Suprapubic skin (tissue), 4 donors: Measurements from ENCODE around the gene SNRPB2. TPM values are rescaled to one million over a fixed set of nuclear protein-coding genes. Genes with fewer than 3 reads are reported as not detected.

Source experiments
- DNase-seq, 2 donors: peaks; one replicate each; pipeline ENCODE4 v3.0.0-alpha.2; 2019; ENCODE audit warnings: low spot score in 2 of 2
- H3K27ac ChIP-seq: fragments of 200-600 bp; sonication (generic); one replicate; pipeline ENCODE4 v1.5.1; 2019
- H3K27me3 ChIP-seq: fragments of 200-600 bp; sonication (generic); one replicate; pipeline ENCODE4 v1.5.1; 2019
- H3K36me3 ChIP-seq: fragments of 200-600 bp; sonication (generic); one replicate; pipeline ENCODE4 v1.5.1; 2019
- H3K4me1 ChIP-seq: fragments of 200-600 bp; sonication (generic); one replicate; pipeline ENCODE4 v1.5.1; 2019
- H3K4me3 ChIP-seq: fragments of 200-600 bp; sonication (generic); one replicate; pipeline ENCODE4 v1.5.1; 2019; ENCODE audit warnings: mild to moderate bottlenecking
- H3K9me3 ChIP-seq: fragments of 200-600 bp; sonication (generic); one replicate; pipeline ENCODE4 v1.5.1; 2019
- EP300 ChIP-seq: sonication (generic); formaldehyde crosslinking; IDR thresholded peaks from one replicate; pipeline ENCODE4 v1.6.1; 2017; ENCODE audit warnings: antibody characterized with exemption
- POLR2A ChIP-seq, 2 donors: fragments of 450-650 bp; IDR thresholded peaks; one replicate each; pipeline ENCODE4 v1.6.1; 2017; ENCODE audit warnings: antibody characterized with exemption in 2 of 2, mild to moderate bottlenecking in 2 of 2, moderate library complexity in 2 of 2
- POLR2AphosphoS5 ChIP-seq, 3 donors: sonication (generic); formaldehyde crosslinking; IDR thresholded peaks; one replicate each; pipeline ENCODE4 v1.6.1; 2017; ENCODE audit warnings: antibody characterized with exemption in 3 of 3
- WGBS: methylation state at CpG from one replicate; pipeline ENCODE4 v1.1.5; 2018; 5-methylcytosine and 5-hydroxymethylcytosine counted together
- total RNA-seq, 4 donors: library from RNA; depleted of rRNA; stranded (reverse); fragments of >200 nt; gene quantifications; one replicate each; pipeline ENCODE4 v1.1.0, GENCODE V29; 2016
- TF ChIP-seq, protein P1 (sequence below), 2 donors: fragments of 200-600 bp in 1 of 2; fragments of 450-650 bp in 1 of 2; sonication (generic) in 1 of 2; IDR thresholded peaks; one replicate each; pipeline ENCODE4 v1.5.1; 2016 to 2019; ENCODE audit warnings: antibody characterized with exemption in 2 of 2, mild to moderate bottlenecking in 1 of 2, moderate library complexity in 1 of 2

SNRPB2 gene
- total RNA-seq, 4 donors from 2014 or later, result 14.1 to 26.9 (median 17.8) TPM

GRCh38 chr20:16692442-16692841, 37.4 kb upstream of the SNRPB2 start:
- TF ChIP-seq POLR2AphosphoS5 (IDR thresholded peaks at IDR 0.05), result no peak
- Histone ChIP-seq H3K27ac (no peak overlapping the region), H3K36me3 (no peaks in the 10 kb centered on the region), H3K4me3 (no peak overlapping the region), H3K27me3 (no peaks in the 10 kb centered on the region), H3K4me1 (no peaks in the 10 kb centered on the region), H3K9me3 (no peaks in the 10 kb centered on the region)
- DNase-seq, result no peak

DNA sequence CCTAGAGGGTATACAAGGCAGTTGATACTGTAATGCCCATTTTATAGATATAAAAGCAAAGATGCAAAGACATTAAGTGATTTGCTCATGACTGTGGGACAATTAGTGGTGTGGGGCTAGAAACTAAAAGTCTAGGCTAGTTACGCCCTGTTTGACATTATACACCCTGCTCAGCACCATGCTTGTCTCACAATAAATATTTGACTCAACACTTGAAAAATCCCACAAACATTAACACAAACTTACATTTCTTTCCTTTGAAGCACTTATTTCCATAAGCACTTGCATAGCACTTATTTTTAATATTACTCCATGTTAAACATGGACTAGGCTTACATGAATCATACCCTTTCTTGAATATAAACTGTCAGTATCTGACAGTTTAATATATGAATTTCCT, 36.5 kb upstream of the SNRPB2 start:
- 92% methylated on average over 1 of the region's 1 CpG for WGBS
- H3K9me3 ChIP-seq, result no peaks in the 10 kb centered on the region
- H3K4me3 ChIP-seq, result no peak overlapping the region
- no peak overlapping the region for H3K27ac ChIP-seq
- no peak for TF ChIP-seq POLR2A (IDR thresholded peaks at IDR 0.05)
- TF ChIP-seq EP300, result no peak
- TF ChIP-seq, protein P1, sequence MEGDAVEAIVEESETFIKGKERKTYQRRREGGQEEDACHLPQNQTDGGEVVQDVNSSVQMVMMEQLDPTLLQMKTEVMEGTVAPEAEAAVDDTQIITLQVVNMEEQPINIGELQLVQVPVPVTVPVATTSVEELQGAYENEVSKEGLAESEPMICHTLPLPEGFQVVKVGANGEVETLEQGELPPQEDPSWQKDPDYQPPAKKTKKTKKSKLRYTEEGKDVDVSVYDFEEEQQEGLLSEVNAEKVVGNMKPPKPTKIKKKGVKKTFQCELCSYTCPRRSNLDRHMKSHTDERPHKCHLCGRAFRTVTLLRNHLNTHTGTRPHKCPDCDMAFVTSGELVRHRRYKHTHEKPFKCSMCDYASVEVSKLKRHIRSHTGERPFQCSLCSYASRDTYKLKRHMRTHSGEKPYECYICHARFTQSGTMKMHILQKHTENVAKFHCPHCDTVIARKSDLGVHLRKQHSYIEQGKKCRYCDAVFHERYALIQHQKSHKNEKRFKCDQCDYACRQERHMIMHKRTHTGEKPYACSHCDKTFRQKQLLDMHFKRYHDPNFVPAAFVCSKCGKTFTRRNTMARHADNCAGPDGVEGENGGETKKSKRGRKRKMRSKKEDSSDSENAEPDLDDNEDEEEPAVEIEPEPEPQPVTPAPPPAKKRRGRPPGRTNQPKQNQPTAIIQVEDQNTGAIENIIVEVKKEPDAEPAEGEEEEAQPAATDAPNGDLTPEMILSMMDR (IDR thresholded peaks at IDR 0.05), result no peak
- TF ChIP-seq POLR2AphosphoS5 (IDR thresholded peaks at IDR 0.05), result no peak
- no peak for DNase-seq
- no peaks in the 10 kb centered on the region for H3K36me3 ChIP-seq
- H3K27me3 ChIP-seq, result peaks cover 5% of the 10 kb centered on the region
- no peaks in the 10 kb centered on the region for H3K4me1 ChIP-seq

DNA sequence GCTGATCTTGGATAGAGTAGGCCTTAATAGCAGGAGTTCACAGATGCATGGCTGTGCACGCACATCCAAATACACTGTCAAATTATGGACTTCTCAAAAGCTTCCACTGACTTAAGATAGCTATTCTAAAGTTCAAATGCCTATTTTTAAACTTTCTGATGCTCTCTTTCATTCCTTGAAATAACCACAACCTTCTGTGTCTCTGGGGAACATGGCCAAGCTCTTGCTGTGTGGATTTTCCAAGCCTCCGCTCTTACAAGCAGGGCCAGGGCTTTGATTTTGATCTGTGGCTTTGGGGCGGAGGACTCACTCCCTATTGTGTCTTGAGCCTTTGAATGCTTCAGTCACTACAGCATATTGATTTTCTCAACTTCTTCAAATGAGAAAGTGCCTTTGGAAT, 35.7 kb upstream of the SNRPB2 start:
- 64% methylated on average over 3 of the region's 3 CpGs for WGBS
- H3K27me3 ChIP-seq, result peaks cover 5% of the 10 kb centered on the region
- no peak for TF ChIP-seq POLR2A (IDR thresholded peaks at IDR 0.05)
- no peak for TF ChIP-seq POLR2AphosphoS5 (IDR thresholded peaks at IDR 0.05)
- no peak for TF ChIP-seq EP300
- TF ChIP-seq, protein P1 (IDR thresholded peaks at IDR 0.05), result no peak
- no peaks in the 10 kb centered on the region for H3K36me3 ChIP-seq
- no peaks in the 10 kb centered on the region for H3K4me1 ChIP-seq
- no peak overlapping the region for H3K4me3 ChIP-seq
- H3K27ac ChIP-seq, result no peak overlapping the region
- H3K9me3 ChIP-seq, result no peaks in the 10 kb centered on the region
- no peak for DNase-seq

- no peak for DNase-seq
- peaks cover 5% of the 10 kb centered on the region for H3K27me3 ChIP-seq
Measured at GRCh38 chr20:16695628-16696027, 34.2 kb upstream of the SNRPB2 start.

GRCh38 chr20:16699293-16699692, 30.5 kb upstream of the SNRPB2 start:
- no peak for DNase-seq
- no peak for TF ChIP-seq POLR2A (IDR thresholded peaks at IDR 0.05)
- TF ChIP-seq, protein P1 (IDR thresholded peaks at IDR 0.05), result no peak
- TF ChIP-seq EP300, result no peak
- no peak for TF ChIP-seq POLR2AphosphoS5 (IDR thresholded peaks at IDR 0.05)
- 77% methylated on average over 4 of the region's 4 CpGs for WGBS
- Histone ChIP-seq H3K27ac (no peak overlapping the region), H3K9me3 (no peaks in the 10 kb centered on the region), H3K27me3 (peaks cover 5% of the 10 kb centered on the region), H3K36me3 (no peaks in the 10 kb centered on the region), H3K4me3 (no peak overlapping the region), H3K4me1 (no peaks in the 10 kb centered on the region)

More at GRCh38 chr20:16695628-16696027, 34.2 kb upstream of the SNRPB2 start:
- Histone ChIP-seq H3K36me3 (no peaks in the 10 kb centered on the region), H3K4me3 (no peak overlapping the region), H3K9me3 (no peaks in the 10 kb centered on the region), H3K27ac (no peak overlapping the region), H3K4me1 (no peaks in the 10 kb centered on the region)
- whole genome bisulfite sequencing, result 44% methylated on average over 3 of the region's 3 CpGs
- TF ChIP-seq, protein P1 (IDR thresholded peaks at IDR 0.05), result no peak
- no peak for TF ChIP-seq EP300
- TF ChIP-seq POLR2A (IDR thresholded peaks at IDR 0.05), result no peak
- no peak for TF ChIP-seq POLR2AphosphoS5 (IDR thresholded peaks at IDR 0.05)

DNA sequence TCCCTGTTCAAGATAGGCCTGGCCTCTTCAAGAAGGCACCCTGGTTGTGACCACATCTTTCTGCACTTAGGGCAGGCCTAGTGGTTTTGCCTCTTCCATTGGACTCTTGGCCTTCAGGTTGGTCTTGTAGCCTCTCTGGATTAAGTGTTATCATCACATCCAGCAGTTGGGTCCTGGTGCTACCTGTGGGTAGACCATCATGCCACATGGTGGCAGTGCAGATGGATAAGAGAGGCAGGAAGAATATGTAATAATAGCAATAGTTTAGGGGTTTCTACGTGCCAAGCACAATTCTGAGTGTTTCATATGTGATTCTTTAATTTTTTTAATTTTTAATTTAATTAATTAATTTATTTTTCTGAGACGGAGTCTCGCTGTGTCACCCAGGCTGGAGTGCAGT, 28.5 kb upstream of the SNRPB2 start:
- WGBS, result 89% methylated on average over 3 of the region's 3 CpGs
- H3K4me3 ChIP-seq, result no peak overlapping the region
- peaks cover 5% of the 10 kb centered on the region for H3K27me3 ChIP-seq
- no peaks in the 10 kb centered on the region for H3K4me1 ChIP-seq
- no peaks in the 10 kb centered on the region for H3K9me3 ChIP-seq
- no peaks in the 10 kb centered on the region for H3K36me3 ChIP-seq
- no peak overlapping the region for H3K27ac ChIP-seq
- DNase-seq, result no peak
- TF ChIP-seq EP300, result no peak
- TF ChIP-seq, protein P1 (IDR thresholded peaks at IDR 0.05), result no peak
- no peak for TF ChIP-seq POLR2AphosphoS5 (IDR thresholded peaks at IDR 0.05)
- TF ChIP-seq POLR2A (IDR thresholded peaks at IDR 0.05), result no peak
